ENCODE results near the gene TNFAIP6. TPM values are rescaled to one million over a fixed set of nuclear protein-coding genes. Genes with fewer than 3 reads are reported as not detected.

The TNFAIP6 gene
- total and polyA plus RNA-seq, 12 donors: 0.20 to 9.0 (median 0.27) TPM; not detected in 3

DNA sequence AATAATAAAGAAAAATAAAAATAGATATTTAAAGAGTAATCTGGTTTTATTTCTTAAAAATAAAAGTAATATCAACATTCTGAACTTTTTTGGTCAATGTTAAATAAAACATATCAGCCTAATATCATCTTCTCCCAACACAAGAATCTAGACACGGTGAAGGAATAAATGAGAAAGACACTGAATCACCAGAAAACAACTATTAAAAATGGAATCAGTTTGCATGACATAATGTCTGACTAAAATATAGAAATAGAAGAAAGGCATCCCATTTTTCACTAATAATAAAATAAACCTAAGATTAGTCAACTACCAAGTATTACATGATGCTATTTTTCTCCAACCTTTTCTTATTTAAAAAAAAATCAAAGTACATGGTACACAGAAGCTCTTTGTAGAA lies 30.8 kb upstream of the TNFAIP6 start:
- H3K9me3 ChIP-seq (replicated peaks in 1 of 3): no peaks in the 10 kb centered on the region
- no peaks in the 10 kb centered on the region for H3K4me1 ChIP-seq (replicated peaks in 1 of 2)
- H3K4me3 ChIP-seq: no peak overlapping the region
- H3K36me3 ChIP-seq (replicated peaks in 1 of 2): no peaks in the 10 kb centered on the region
- H3K27me3 ChIP-seq: no peaks in the 10 kb centered on the region
- H3K27ac ChIP-seq: no peak overlapping the region
- no peak for DNase-seq
- WGBS, 4 donors: 88 to 100% (median 94%) methylated on average over 1 of the region's 1 CpG
- TF ChIP-seq POLR2A (IDR thresholded peaks at IDR 0.05): no peak
- TF ChIP-seq, protein P1, sequence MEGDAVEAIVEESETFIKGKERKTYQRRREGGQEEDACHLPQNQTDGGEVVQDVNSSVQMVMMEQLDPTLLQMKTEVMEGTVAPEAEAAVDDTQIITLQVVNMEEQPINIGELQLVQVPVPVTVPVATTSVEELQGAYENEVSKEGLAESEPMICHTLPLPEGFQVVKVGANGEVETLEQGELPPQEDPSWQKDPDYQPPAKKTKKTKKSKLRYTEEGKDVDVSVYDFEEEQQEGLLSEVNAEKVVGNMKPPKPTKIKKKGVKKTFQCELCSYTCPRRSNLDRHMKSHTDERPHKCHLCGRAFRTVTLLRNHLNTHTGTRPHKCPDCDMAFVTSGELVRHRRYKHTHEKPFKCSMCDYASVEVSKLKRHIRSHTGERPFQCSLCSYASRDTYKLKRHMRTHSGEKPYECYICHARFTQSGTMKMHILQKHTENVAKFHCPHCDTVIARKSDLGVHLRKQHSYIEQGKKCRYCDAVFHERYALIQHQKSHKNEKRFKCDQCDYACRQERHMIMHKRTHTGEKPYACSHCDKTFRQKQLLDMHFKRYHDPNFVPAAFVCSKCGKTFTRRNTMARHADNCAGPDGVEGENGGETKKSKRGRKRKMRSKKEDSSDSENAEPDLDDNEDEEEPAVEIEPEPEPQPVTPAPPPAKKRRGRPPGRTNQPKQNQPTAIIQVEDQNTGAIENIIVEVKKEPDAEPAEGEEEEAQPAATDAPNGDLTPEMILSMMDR (IDR thresholded peaks at IDR 0.05): no peak
- intact Hi-C loops (cut with DNase I): no loop called here

DNA sequence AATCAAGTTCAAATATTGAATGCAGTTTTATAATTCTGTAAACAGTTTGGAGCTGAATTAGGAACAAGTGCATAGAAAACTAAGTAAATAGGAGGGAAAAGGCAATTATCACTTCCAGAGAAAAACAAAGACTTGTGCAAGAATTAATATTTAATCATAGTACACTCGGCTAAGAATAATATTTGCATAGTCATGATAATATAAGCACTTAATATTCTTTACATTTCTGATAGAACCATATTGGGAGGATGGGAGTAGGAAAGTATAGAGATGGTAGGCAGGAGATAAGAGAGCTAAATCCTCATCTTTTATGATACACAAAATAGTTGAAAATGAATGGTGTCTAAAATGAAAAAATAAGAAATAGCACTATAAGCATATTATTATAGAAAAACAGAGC lies 27.4 kb upstream of the TNFAIP6 start:
- intact Hi-C loops (cut with DNase I): no loop called here
- no peaks in the 10 kb centered on the region for H3K27me3 ChIP-seq
- H3K9me3 ChIP-seq (replicated peaks in 1 of 3): no peaks in the 10 kb centered on the region
- no peaks in the 10 kb centered on the region for H3K4me1 ChIP-seq (replicated peaks in 1 of 2)
- H3K36me3 ChIP-seq (replicated peaks in 1 of 2): no peaks in the 10 kb centered on the region
- no peak overlapping the region for H3K4me3 ChIP-seq
- DNase-seq: no peak
- no peak overlapping the region for H3K27ac ChIP-seq
- TF ChIP-seq POLR2A (IDR thresholded peaks at IDR 0.05): no peak
- TF ChIP-seq, protein P1 (IDR thresholded peaks at IDR 0.05): no peak
- WGBS, 4 donors: 60 to 73% (median 70%) methylated on average over 1 of the region's 1 CpG

DNA sequence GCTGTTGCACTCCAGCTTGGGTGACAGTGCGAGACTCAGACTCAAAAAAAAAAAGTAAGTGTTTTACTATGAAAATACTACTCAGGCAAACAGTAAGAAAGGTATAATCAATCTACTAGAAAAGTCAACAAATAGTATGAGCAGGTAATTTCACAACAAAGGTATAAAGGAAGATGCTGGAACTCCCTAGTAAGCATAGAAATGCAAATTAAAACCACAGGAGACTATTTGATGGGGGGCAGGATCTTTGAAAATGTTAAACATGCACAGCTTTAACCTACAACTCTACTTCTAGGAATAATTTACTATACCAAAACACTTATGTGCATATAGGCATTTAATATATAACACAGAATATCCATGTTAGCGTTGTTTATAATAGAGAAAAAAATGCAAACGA lies 24.3 kb upstream of the TNFAIP6 start:
- no peak for DNase-seq
- TF ChIP-seq, protein P1 (IDR thresholded peaks at IDR 0.05): no peak
- no peak for TF ChIP-seq POLR2A (IDR thresholded peaks at IDR 0.05)
- H3K4me3 ChIP-seq: no peak overlapping the region

DNA sequence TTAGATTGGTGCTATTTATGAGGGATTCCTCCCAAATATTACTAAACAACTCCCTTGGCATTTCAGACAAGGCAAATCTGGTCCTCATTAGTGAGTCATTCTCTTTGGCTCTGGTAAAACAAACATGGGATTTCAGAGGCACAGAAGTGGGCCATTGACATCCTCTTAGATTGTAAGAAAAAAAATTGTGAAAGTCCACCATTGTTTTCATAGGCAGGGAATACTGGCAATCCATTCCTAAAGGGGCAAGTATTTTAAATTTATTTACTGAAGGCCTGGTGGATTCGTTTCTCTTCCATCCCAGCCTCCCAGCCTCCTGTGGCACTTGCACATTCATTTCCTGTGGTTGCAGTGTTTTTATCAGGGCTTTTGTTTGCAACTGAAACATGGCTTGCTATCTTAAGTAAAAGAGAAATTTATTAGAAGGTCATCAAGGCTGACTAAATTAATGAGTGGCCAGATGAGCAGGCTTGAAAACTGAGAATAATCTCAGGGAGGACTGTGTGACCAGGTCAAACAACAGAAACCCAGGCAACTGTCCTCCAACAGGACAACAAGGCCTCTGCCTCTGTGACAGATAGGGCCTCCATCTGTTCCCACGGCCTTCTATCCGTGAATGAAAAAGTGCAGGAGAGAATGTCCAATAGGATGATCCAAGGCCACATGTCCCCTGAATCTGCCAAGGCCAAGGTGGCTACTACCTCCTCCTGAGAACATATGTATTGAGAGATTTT lies 23.1 kb upstream of the TNFAIP6 start:
- WGBS, 4 donors: 24 to 40% (median 27%) methylated on average over 3 of the region's 3 CpGs
- DNase-seq: peak in 2 of 7 donors; percentile 3 to 23
- no peak overlapping the region for H3K4me3 ChIP-seq
- TF ChIP-seq POLR2A (IDR thresholded peaks at IDR 0.05): no peak
- TF ChIP-seq, protein P1 (IDR thresholded peaks at IDR 0.05): no peak
- no peaks in the 10 kb centered on the region for H3K27me3 ChIP-seq
- intact Hi-C loops (cut with DNase I): no loop called here
- H3K9me3 ChIP-seq (replicated peaks in 1 of 3): no peaks in the 10 kb centered on the region
- H3K27ac ChIP-seq: no peak overlapping the region
- H3K36me3 ChIP-seq (replicated peaks in 1 of 2): no peaks in the 10 kb centered on the region
- H3K4me1 ChIP-seq (replicated peaks in 1 of 2): no peaks in the 10 kb centered on the region

More for the DNA sequence above, 24.3 kb upstream of the TNFAIP6 start:
- Histone ChIP-seq H3K27ac (no peak overlapping the region), H3K36me3 (replicated peaks in 1 of 2) (no peaks in the 10 kb centered on the region), H3K27me3 (no peaks in the 10 kb centered on the region), H3K4me1 (replicated peaks in 1 of 2) (no peaks in the 10 kb centered on the region), H3K9me3 (replicated peaks in 1 of 3) (no peaks in the 10 kb centered on the region)
- intact Hi-C loops (cut with DNase I): no loop called here
- 81 to 88% (median 86%) methylated on average over 3 of the region's 3 CpGs for WGBS, 4 donors
